Glutamatergic neuron (in vitro differentiated cells): ENCODE data around the gene GATAD2A. TPM values are rescaled to one million over a fixed set of nuclear protein-coding genes. Genes with fewer than 3 reads are reported as not detected.
A peak's percentile ranks its signal among the peaks of the same experiment; 100 is the strongest.

Experiments
- DNase-seq: peaks from one replicate; pipeline ENCODE4 v3.0.0; 2022
- H3K27ac Mint-ChIP-seq: one replicate; pipeline ENCODE4 v1.8.0; 2020; ENCODE audit warnings: mild to moderate bottlenecking, mixed read lengths, inconsistent platforms; ENCODE audit not compliant: unreplicated experiment
- H3K27me3 Mint-ChIP-seq: one replicate; pipeline ENCODE4 v1.8.0; 2020; ENCODE audit warnings: mild to moderate bottlenecking, moderate library complexity, mixed read lengths, inconsistent platforms; ENCODE audit not compliant: unreplicated experiment
- H3K36me3 Mint-ChIP-seq: one replicate; pipeline ENCODE4 v1.8.0; 2020; ENCODE audit warnings: mild to moderate bottlenecking, mixed read lengths, inconsistent platforms; ENCODE audit not compliant: unreplicated experiment
- H3K4me1 Mint-ChIP-seq: one replicate; pipeline ENCODE4 v1.8.0; 2020; ENCODE audit warnings: mild to moderate bottlenecking, low read depth, mixed read lengths, inconsistent platforms; ENCODE audit not compliant: unreplicated experiment
- H3K4me3 Mint-ChIP-seq: one replicate; pipeline ENCODE4 v1.8.0; 2020; ENCODE audit warnings: mild to moderate bottlenecking, mixed read lengths, inconsistent platforms; ENCODE audit not compliant: unreplicated experiment
- H3K9me3 Mint-ChIP-seq: one replicate; pipeline ENCODE4 v1.8.0; 2020; ENCODE audit warnings: mild to moderate bottlenecking, moderate library complexity, mixed read lengths, inconsistent platforms; ENCODE audit not compliant: unreplicated experiment
- CTCF ChIP-seq: fragments of 200-600 bp; sonication (generic); IDR thresholded peaks from one replicate; pipeline ENCODE4 v1.5.0; 2021; ENCODE audit not compliant: partially characterized antibody, unreplicated experiment
- total RNA-seq: library from RNA; stranded (reverse); fragmentation: NEBNext Ultra II Directional; extraction: Animal tissue kit (Norgen Biotek cat#: 25700); gene quantifications from one replicate; pipeline ENCODE4 v1.2.1, GENCODE V29; 2021; ENCODE audit not compliant: unreplicated experiment

Gene GATAD2A
- total RNA-seq, 1 donor from 2014 or later: 203 TPM

- no peaks in the 10 kb centered on the region for H3K36me3 Mint-ChIP-seq
- peaks cover 11% of the 10 kb centered on the region for H3K9me3 Mint-ChIP-seq
- H3K27me3 Mint-ChIP-seq: peaks cover 19% of the 10 kb centered on the region
- DNase-seq: no peak
- H3K27ac Mint-ChIP-seq: no peak overlapping the region
- H3K4me1 Mint-ChIP-seq: peaks cover 24% of the 10 kb centered on the region
- H3K4me3 Mint-ChIP-seq: peak overlapping the region; percentile 67
- no peak for TF ChIP-seq CTCF
These were observed 124.4 kb downstream of the GATAD2A start for GRCh38 chr19:19529783-19530422.

GRCh38 chr19:19530423-19530804, 124.9 kb downstream of the GATAD2A start:
- peaks cover 19% of the 10 kb centered on the region for H3K27me3 Mint-ChIP-seq
- H3K4me1 Mint-ChIP-seq: peaks cover 20% of the 10 kb centered on the region
- no peak for DNase-seq
- TF ChIP-seq CTCF: no peak
- H3K4me3 Mint-ChIP-seq: no peak overlapping the region
- no peaks in the 10 kb centered on the region for H3K36me3 Mint-ChIP-seq
- peaks cover 11% of the 10 kb centered on the region for H3K9me3 Mint-ChIP-seq
- H3K27ac Mint-ChIP-seq: peak overlapping the region; percentile 11

- Mint-ChIP-seq H3K27me3 (peaks cover 19% of the 10 kb centered on the region), H3K4me1 (peaks cover 19% of the 10 kb centered on the region), H3K4me3 (peak overlapping the region; percentile 43), H3K27ac (peak overlapping the region; percentile 49), H3K36me3 (no peaks in the 10 kb centered on the region), H3K9me3 (peaks cover 11% of the 10 kb centered on the region)
- DNase-seq: no peak
- TF ChIP-seq CTCF: no peak
These were observed 125.4 kb downstream of the GATAD2A start for GRCh38 chr19:19530889-19531288.

GRCh38 chr19:19531951-19532805, 126.7 kb downstream of the GATAD2A start:
- TF ChIP-seq CTCF: peak; percentile 97
- Mint-ChIP-seq H3K9me3 (peaks cover 11% of the 10 kb centered on the region), H3K36me3 (no peaks in the 10 kb centered on the region), H3K27me3 (peaks cover 24% of the 10 kb centered on the region), H3K4me3 (no peak overlapping the region), H3K4me1 (peaks cover 17% of the 10 kb centered on the region), H3K27ac (peak overlapping the region; percentile 44)
- peak; percentile 89 for DNase-seq
